ENCODE measurements around the gene MYOM1.

MYOM1 gene

DNA sequence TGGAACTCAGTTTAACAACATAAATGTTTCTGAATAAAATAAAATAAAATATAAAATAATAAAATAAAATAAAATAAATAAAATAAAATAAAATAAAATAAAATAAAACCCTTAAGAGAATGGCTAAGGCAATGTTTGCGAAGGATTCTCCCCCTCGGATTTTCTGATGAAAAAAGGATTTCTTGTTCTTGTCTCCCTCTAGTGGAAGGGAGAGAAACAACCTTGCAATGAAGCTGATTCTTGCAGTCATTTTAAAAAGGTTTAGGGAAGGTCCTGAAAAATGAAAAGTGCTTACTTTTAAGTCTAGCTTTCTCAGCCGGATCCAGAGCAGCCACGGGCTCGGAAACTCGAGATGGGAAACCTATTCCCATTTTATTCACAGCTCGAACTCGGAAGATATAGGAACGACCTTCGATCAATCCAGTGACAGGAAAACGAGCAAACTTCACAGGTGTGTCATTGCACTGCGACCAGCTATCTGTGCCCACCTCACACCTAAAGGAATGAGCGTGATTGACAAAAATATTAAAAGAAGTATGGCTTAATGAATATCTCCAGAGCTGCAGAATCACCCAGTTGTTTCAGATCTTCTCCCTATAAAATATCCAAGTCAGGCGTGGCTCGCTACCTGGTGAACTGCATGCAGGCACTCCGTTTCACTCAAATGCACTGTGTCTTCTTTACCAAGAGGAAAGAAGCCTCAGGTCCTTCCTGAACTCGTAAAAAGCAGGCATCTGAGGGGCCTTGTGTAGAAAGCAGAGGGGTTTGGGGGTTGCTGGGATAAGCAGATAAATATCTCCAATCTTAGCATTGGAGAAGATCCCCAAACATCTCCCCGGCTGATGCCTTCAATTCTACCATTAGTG lies 68.1 kb downstream of the MYOM1 start:
- no peak for DNase-seq (ENCODE audit: low read depth in 2 of 2)

DNA sequence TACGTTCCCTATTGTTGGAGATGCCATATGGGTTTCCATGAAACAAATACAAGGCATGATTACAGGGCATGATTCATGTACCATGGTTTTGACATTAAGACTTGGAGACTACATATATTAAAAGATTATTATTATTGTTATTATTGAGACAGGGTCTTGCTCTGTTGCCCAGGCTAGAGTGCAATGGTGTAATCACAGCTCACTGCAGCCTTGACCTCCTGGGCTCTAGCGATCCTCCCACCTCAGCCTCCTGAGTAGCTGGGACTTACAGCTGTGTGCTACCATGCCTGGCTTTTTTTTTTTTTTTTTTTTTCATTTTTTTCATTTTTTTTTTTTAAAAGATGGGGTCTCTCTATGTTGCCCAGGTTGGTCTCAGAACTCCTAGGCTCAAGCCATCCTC lies 69.1 kb downstream of the MYOM1 start:
- DNase-seq (ENCODE audit: low read depth in 2 of 2) = no peak

DNA sequence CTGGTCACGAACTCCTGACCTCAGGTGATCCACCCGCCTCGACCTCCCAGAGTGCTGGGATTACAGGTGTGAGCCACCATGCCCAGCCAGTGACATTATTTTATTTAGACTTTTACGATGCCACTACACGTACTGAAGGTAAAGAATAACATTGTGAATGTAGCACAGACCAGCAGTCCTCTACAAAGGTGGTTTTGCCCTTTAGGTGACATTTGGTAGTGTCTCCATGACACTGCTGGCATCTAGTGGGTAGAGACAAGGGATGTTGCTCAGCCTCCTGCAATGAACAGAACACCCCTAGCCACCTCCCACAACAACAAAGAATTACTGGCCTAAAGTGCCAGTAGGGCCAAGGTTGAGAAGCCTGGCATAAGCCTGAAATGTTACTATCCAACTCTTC lies 69.5 kb downstream of the MYOM1 start:
- no peak for DNase-seq (ENCODE audit: low read depth in 2 of 2)

DNA sequence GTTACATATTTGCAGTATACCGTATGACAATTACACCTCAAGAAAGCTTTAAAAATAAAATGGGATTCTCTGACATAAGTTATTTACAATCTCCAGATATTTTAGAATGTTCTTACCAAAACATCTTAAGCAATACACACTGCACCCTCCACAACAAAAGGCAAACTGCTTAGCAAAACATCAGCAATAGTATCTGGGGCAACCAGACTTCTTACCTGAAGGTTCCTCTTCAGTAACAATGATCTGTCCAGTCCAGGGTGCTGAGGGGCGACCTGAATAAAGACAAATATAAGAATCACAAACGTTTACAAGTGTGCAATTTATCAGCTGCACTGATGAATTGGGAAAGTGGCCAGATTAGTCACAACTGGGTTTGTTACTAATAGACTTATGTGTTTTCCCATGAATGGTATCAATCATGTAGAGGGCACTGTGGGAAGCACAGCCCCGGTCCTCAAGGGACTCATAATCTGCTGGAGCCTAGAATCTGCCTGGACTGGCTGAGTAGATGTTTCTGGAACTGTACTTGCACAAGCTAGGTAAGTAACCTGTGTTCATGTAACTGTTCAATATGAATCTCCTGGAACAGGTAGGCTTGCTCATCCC lies 70.7 kb downstream of the MYOM1 start:
- no peak for DNase-seq (ENCODE audit: low read depth in 2 of 2)

DNA sequence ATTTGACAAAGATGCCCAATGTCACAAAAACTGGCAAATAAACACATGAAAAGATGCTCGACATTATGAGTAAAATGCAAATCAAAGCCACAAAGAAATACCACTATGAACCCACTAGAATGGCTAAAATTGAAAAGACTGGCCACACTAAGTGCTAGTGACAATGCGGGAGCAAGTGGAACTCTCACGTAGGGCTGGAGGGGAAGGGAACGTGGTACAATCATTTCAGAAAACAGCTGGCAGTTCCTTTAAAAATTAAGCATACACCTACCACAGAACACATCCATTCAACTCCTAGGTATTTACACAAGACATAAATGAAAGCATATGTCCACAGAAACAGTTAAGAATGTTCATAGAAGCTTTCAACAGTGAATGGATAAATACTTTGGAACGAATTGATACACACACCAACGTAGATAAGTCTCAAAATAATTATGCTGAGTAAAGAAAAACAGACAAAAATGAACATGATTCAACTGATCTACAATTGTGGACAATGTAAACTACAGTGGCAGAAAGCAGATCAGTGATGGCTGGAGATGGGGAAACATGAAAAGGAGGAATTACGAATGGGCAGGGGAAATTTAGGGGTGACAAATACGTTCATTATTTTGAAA lies 71.7 kb downstream of the MYOM1 start:
- no peak for DNase-seq (ENCODE audit: low read depth in 2 of 2)

DNA sequence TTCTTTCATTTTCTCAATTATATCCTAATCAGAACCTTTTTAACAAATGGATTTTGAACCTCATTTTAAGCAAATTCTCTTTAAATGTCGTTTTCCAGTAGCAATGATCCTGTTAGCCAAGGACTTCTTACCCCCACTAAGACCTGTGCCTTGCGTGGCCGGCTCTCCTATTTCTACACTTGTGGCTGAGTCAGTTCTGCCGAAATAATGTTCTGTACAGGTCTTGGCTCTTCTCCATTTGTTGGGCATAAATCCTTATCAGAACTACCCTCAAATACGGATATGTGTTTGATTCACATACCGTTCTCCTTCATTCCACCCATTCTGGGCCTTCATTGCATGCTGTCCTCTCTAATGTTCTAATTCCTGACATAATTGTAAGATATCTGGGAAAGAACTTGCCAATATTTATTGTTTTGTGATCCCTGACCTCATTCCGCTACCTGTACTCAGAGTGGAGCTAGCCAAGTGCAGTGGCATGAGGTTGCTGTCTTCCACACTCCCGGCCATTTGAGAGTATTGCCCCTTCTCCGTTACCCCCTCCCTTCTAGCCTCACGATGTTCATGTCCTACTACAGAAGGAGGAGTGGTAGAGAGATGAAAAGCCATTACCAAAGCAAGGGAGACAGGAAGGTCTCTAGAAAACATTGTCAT lies 78.7 kb downstream of the MYOM1 start:
- DNase-seq (ENCODE audit: low read depth in 2 of 2) = no peak

DNA sequence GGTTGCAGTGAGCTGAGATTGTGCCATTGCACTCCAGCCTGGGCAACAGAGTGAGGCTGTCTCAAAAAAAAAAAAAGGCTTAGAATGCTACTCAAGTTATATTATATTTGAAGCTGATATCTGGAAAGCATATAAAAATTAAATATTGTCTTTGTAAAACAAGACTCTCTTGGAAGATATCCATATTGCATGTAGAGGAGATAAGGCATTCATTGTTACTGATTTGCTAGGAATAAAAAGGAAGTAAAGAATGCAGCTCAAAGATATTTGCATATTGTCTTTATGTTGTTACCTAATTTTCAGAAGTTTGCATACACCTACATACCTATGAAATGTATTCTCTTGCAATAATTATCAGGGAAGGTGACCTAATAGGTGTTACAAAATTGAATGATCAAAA lies 79.4 kb downstream of the MYOM1 start:
- DNase-seq (ENCODE audit: low read depth in 2 of 2) = no peak

DNA sequence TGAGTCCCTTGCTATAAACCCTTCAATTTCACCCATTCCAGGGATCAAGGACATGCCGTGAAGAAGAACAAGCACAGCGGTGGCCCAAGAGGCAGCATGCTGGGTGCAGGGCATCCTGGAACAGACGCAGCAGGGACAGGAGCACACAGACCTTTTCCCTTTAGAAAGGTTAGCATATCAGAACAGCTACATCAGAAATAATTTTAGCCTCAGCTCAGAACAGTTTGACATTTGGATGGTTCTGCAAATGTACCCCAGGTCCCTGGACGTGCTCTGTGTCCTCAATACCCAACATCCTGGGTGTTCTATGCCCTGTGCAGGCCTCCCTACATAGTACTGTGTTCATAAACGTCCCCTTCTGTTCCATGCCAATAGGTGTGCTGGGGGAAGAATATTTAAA lies 80.4 kb downstream of the MYOM1 start:
- DNase-seq (ENCODE audit: low read depth in 2 of 2) = no peak

DNA sequence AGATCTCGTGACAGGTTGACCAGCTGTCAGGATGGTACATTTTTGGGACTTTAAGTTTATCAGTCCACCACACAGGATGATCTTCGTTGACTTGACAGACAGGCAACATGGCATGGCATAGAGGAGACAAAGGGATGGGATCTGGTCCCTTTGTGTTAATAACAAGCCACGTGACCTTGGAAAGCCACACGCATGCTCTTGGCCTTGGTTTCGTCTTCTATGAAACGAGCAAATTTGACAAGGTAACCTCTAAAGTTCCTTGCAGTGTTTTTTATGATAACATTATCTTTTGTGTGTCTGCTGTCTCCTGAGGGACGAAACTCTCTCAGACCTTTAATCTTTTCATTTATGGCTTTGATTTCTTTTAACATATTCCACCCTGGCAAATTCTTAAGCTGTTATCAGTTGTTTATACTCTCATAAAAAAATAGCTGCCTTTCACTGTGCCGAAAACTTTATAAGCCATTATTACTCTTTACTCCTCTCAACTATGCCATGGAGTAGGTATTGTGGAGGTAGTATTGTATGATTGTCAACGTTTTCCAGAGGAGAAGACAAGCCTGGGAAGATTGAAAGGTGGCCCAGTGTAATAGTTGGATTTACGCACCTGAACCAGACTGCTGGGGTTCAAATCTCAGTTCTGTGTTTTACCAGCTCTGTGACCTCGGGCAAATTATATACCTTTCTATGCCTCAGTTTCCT lies 81.3 kb downstream of the MYOM1 start:
- DNase-seq (ENCODE audit: low read depth in 2 of 2) = no peak

DNA sequence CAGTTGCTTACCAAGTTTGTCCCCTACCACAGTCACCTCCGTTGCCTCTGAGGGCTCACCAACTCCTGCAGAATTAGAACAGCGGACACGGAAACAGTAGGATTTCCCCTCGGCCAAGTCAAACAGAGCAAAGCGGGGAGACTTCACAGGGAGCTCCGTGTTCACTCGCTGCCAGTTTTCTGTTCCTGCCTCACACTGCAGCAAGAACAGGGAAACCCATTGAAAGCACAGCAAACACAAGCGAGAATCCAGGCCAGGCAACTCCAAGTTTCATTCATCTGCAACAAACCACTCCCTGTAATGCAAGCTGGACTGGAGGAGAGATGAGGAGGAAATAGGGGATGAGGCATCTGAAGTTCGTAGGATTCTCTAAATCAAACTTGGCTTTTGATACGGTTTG lies 84.2 kb downstream of the MYOM1 start:
- no peak for DNase-seq (ENCODE audit: low read depth in 2 of 2)

DNA sequence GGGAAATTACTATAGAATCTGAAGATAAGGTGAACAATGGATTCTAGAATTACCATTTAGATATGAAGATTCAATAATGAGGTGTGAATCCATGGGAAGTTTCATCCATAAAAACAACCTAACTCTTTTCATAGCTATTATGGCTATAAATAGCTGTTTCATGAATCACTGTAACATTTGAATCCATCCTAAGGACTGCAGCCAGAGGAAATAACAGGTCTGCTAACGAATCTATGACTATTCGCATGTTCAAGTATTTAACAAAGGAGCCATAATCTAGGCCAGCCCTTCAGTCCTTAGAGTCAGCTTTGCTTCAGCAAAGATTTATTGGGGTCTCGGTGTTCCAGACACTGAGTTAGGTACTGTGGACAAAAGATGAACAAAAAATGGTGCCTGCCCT lies 87.1 kb downstream of the MYOM1 start:
- DNase-seq (ENCODE audit: low read depth in 2 of 2) = no peak

DNA sequence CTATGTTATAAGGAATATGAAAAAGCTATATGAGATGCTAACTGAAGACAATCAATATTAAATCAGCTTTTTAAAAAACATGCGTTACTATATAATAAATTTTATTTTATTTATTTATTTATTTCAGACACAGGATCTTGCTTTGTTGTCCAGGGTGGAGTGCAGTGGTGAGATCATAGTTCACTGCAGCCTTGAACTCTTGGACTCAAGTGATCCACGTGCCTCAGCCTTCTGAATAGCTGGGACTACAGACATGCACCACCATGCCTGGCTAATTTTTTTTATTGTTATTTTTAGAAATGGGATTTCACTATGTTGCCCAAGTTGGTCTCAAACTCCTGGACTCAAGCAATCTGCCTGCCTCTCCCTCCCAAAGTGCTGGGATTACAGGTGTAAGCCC lies 89.4 kb downstream of the MYOM1 start:
- DNase-seq (ENCODE audit: low read depth in 2 of 2) = no peak

DNA sequence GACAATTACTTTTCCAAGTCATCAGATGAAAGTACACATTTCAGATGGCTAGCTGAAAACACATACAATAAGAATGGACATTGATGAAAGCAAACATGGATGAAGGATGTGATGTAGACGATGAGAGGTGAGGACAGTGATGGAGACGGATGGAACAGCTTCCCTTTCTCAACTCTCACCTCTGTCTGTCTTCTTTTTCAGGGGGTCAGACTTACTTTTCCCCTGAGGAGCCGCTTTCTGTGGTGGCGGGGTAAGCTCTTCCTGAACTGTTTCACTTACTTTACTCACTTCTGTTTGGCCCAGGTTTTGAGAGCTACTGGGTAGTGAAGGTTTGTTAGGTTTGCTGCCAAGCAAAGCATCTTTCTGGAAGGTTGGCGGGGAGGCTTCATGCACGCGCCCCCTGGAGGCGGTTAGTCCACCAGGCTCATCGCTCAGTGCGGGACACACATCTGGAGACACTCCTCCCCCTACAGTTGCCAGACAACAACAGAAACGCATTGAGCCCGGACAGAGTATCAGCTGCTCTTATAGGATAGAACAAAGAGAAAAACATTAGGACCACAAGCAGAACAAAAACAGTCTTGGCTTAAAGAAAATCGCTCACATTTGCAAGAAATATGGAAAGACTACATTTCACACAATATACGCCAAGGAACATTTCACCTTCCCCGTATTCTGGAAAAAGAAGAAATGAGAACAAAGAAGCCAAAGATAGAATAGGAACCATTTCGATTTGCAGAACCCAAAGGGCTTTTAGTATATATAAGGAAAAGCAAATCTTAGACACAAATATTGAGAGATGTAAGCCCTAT lies 90.5 kb downstream of the MYOM1 start:
- DNase-seq (ENCODE audit: low read depth in 2 of 2) = peak; percentile 49 to 70

DNA sequence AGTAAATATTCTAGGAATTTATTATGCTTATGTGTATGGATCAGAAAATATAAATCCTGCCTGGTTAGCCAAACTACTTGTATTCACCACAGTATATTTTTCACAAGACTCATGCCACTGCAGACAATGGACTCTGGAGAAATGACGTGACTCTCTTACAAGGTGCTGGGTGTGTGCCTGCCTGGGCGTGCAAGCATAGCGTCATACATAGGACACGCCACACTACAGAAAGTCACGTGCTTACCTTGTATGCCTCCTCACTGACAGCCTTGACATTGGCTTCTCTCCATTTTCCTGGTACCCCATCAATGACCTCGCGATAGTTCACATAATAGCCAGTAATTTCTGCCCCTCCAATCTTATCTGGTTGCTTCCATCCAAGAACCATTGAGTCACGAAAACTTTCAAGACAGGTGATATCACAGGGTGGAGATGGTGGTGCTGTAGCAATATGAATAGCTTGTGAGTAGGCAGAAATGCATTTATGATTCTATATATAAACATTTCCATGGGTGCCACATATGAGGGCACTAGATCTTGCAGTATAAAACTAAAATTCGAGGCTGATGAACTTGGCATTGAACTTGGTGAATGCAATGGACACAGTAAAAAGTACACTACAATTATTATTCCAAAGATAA lies 93.2 kb downstream of the MYOM1 start:
- no peak for DNase-seq (ENCODE audit: low read depth in 2 of 2)

DNA sequence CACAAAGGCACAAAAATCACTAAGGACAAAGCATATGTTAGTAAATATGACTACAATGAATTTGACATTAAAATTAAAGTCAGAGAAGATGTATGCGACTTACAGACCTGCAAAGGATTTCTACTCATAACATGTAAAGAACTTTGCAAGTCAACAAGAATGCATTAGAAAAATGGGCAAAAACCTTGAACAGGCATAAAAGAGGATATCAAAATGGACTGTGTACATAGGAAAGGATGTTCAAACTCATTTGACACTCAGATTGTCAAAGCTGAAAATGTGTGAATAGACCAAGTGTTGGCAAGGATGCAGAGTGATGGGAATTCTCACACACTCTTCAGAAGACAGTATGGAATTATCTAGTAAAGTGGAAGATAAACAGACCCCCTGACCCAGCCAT lies 94.9 kb downstream of the MYOM1 start:
- no peak for DNase-seq (ENCODE audit: low read depth in 2 of 2)

DNA sequence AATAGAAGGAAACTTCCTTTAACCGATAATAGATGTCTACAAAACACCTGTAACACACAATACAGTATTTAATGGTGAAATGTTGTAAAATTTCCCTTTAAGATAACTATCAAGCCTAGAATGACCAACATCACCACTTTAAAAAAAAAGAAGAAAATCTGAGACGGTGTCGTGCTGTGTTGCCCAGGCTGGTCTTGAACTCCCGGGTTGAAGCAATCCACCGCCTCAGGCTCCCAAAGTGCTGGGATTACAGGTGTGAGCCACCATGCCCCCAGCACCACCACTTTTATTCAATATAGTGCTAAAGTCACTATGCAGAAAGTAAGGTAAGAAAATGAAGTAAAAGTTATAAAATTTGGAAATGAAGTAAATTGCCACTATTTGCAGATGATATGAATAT lies 96.9 kb downstream of the MYOM1 start:
- DNase-seq (ENCODE audit: low read depth in 2 of 2) = no peak

DNA sequence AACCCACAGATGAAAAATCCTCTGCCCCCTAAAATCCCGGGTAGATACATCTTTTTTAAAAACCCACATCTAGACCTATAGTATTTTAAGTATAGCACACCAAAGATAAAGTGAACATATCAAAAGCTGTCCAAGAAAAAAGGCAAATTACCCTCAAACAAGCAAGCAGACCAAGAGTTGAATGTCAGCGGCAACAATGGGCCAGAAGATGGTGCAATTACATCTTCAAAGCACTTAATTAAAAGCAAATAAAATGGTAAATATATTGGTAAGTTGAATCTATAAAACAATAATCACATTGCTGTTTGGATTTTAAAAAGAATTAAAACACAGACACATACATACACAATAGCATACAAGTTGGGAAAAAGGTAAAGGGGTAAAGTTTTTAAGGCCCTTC lies 98.5 kb downstream of the MYOM1 start:
- DNase-seq (ENCODE audit: low read depth in 2 of 2) = no peak

DNA sequence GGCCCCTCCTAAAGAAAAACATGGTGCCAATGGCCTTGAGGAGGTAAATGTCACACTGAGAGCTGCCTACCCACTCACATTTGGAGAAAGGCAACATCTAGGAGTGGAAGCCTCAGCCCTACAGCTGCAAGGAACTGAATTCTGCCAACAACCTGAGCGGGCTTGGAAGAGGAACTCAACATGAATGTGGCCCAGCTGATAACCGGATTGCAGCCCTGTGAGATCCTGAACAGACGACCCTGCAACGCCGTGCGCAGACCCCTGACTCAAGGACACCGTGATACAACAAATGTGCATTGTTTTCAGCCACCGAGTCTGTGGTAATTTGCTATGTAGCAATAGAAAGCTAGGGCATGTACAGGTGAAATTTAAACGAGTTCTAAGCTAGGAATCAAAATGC lies 99.4 kb downstream of the MYOM1 start:
- DNase-seq (ENCODE audit: low read depth in 2 of 2) = no peak

DNA sequence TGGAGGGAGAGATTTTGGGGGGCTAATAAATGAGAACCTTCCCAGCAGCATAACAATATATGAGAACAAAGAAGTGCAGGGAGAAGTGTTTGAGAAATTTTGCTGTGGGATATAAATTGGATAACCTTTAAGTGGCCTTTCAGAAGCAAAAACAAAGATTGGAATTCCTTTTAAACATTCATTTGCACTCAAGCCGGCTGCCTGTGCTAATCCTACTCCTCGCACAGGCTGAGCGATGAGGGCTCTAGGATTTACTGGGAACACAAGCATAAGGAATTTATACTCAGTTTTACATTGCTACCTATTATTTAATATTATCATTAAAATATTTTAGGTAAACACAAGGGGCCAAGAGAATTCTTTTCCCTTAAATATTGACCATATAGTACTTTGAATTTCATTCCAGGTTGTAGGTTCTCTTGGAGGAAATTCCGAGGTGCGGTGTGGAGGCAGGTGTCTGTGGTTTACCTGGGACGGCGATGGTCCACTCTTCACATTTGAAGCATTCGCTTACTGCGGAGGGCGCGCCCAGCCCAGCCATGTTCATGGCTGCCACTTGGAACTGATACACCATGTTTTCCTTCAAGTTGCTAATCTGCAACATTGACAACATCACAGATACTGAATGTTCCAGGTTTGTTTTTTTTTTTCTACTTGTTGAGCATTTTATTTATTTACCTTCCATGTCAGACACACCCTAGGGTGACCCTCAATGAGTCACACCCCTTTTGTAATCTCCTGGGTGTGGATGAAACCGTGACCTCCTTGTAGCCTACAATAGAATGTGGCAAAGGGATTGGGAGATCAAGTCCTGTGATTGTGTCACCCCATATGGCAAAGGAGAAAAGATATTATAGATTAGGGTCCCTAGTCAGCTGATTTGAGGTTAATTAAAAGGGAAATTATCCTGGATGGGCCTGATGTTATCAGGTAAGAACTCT lies 100.1 kb downstream of the MYOM1 start:
- DNase-seq (ENCODE audit: low read depth in 2 of 2) = no peak
